Non-pigmented ciliary epithelial cell (primary cell): ENCODE data around the gene PRADC1.

Experiments
- DNase-seq: peaks from one replicate; pipeline ENCODE4 v3.0.0-alpha.2; 2010; ENCODE audit warnings: low read depth

PRADC1 gene

DNA sequence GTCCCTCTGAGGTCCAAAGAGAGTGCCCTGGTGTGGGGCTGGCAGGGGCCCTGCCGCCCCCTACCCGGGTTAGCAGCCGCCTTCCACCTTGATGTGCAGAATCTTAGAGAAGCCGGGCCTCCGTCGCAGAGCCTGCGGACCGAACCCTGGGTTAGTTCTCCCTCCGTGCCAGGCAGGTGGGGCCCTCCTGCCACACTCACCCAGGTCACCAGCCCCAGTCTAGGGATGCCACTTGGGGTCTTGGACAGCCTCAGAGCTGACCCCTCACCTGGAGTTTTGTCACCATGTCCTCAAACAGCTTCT lies 25.8 kb upstream of the PRADC1 start:
- DNase-seq: no peak

DNA sequence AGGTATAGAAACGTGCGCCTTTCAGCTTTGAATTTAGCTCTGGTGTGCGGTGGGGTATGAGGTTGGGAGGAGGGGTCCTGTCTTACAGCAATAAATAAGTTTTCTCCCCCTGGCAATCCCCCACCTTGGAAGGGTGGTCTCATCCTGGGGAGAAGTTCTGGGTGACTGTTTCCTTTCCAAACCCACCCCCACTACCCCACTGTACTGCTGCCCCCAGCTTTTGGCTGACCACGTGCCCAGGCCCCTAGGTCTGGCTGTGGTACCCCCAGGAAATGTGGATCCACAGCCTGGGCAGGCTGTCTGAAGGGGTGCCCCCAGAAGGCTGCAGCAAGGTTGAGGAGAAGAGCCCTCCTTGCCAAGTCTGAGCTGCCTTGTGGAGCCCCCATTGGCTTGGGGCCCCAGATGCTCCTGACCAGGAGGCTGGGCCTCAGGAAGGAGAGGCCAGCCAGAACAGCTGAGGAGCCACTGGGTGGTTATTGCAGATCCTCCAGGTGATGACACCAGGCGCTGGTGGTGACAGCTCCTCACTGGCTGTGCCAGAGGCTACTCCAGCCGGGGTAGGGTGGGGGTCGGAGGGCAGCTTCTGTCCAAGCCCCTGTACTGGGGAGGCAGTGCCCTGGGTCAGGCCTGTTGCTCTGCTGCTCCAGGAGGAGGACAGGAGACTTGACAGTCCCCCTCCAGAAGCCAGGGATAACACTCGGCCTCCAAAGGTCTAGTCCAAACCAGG lies 25.3 kb upstream of the PRADC1 start:
- no peak for DNase-seq

DNA sequence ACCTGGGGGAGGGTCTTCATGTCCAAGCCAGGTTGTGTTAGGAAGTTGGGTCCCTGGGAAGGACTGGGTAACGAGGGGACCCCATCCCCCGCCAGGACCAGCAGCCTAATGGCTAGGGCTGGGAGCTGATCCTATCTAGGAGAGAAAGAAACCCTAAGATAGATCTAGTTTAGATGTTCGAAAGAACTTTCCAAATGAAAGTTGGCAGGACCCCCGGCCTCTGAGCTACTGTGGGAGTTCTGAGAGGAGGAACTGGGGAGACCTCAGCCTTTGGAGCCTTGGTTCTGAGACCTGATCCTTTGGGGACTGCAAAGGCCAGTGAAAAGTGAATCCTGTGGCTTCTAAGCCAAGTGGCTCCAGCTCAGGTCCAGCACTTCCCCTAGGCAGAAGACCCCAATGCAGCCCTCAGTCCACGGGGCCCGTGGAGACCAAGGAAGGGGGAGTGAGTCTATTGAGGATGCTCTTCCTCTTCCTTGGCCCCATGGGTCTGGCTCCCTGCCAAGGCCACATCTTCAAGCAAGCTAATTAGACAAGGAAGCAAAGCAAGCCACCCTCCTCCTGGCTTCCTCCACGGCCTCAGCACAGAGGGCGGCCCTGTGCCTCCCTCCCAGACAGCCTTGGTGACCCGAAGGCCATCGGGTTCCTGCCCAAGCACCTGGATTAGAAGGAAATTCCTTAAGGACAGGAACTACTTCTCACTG lies 24.5 kb upstream of the PRADC1 start:
- no peak for DNase-seq

DNA sequence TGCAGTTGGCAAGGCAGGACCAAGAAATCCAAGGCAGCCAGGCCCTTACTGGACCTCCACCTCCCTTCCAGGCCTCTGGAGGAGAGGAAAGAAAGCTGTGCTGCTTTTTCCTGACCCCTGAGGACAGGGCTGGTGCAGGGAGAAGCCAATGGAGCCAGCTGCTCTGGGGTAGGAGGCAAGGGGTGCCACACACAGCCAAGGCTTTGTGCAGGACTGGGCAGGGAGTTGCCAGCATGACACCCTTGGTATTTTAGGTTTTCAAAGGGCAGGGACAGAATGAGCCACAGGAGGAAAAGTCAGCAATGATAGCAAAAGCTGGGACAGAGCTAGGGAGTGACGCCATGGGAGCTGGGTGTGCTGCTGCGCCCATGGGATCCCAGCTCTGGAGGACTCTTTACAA lies 24.0 kb upstream of the PRADC1 start:
- DNase-seq: no peak

DNA sequence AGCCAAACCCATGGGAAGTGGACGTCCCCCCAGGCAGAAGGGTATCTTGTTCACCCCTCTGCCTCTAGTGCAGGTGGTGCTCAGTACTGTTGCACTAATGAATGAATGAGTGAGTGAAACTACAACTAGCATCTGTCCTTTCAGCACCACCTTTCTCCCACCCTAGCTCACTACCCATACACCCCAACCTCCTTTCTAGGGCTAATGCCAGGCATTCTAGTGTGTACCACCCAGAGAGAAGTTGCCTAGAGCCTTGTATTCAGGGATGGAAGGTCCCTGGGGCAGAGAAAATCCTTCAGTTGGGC lies 23.5 kb upstream of the PRADC1 start:
- no peak for DNase-seq

DNA sequence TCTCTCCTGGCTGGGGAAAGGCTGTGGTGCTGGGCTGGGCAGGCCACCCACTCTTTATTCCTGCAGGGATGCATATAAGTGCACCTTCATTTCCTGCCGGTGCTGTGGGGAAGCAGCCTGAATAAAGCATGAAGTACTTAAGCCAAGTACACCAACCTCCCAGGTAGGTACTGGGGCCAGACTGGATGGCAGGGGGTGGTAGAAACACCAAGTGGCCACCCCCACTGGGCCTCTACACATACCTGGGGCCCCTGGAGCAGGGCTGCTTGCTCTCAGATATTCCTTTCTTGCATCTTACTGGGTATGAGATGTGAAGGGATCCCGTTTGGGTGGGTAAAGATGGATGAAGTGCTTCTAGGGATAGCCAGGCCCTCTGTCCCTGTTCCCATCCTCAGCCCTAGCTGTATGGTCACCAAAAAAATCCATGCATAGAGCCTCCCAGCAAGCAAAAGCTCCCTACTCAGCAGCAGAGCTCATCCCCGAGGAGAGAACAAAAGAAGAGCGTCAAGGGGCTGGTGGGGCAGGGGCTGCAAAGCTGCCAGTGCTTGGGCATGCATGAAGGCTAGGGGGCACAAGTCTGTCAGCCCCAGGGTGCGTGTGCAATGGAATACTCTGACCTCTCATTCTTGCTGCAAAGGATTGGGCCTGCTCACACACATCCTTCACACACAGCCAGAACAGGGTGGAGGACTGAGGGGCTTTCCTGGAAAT lies 23.0 kb upstream of the PRADC1 start:
- DNase-seq: no peak

DNA sequence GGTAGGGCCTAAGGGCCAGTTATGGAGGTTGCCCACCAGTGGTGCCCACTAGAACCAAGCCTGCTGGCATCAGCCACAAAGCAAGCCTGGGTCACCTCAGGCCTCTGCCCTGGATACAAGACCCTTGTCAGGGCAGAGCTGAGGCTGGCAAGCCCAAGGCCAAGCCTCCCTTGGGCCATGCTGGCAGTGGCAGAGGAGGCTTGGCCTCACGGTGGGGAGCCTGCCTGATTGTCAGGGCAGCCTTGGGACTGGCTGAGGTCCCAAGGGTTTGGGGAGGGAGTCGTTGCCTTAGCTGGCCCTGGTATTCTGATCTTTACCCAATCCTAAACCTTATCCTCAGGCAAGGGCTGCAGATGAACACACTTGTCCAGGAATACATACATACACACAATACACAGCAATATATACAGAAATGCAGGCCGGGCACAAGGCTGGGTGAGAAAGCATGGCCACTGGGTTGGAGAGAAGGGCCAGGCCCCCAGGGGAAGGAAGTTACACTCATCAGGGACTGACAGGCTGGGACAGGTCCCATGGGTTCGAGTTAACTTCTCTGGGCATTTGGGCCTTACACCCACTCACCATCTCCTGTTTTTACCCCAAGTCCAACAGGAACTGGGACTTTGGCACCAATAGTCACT lies 22.1 kb upstream of the PRADC1 start:
- DNase-seq: no peak

DNA sequence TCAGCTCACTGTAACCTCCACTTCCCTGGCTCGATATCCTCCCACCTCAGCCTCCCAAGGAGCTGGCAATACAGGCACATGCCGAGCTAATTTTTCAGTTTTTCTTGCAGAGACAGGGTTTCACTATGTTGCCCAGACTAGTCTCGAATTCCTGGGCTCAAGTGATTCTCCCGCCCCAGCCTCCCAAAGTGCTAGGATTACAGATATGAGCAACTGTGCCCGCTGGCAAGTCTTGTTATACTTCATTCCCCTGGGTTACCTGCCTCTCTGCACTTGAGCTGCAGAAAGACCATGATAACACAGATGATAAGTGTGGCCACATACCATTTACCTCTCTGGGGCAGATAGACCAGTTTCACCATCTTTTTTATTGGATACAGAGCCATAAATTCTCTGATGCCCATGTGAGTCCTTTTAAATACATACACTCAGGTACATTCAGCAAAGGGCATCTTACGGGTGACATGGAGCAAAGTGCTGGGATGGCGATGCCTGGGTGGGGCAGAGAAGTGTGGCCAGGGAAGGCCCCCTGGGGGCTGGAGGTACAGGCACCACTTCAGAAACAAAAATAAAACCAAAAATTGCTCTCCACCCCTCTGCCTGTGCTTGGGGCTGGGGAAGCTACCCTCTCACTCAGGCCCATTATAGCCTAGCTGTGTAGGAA lies 21.4 kb upstream of the PRADC1 start:
- no peak for DNase-seq

DNA sequence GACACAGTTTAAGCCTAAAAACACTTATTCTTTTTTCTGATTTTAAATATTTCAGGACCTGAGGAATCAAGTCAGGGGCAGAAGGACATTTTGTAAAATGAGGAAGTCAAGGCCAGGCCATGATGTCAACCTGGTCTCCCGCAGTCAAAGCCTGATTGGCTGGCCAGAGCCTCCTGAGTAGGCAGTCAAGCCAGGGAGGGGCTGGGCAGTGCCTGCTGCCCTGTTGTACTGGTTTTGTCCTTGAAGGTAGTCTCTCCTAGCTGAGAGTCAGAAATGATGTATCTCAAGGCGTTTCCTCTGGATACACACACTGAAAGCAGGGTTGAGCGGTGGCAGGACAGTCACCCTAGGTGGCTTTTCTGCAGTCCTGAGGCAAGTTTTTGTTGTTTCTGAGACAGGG lies 20.9 kb upstream of the PRADC1 start:
- no peak for DNase-seq

DNA sequence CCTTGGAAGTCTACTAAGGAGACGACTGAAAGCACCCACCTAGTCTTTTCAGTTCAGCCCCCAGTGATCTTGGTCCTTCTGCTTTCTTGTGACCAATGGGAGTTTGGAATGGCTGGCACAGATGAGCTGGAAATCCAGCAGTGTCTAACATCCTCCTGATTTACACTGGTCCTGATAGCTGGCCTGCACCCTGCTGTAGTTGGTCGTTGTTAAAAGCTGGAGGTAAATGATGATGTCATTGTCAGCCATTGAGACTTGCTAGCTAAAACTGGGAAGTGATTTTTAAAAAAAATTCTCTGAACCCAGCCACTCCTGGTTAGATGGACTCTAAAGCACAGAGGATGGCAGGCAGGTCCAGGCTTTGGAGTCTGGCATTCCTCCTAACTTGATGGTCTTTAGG lies 20.4 kb upstream of the PRADC1 start:
- no peak for DNase-seq

DNA sequence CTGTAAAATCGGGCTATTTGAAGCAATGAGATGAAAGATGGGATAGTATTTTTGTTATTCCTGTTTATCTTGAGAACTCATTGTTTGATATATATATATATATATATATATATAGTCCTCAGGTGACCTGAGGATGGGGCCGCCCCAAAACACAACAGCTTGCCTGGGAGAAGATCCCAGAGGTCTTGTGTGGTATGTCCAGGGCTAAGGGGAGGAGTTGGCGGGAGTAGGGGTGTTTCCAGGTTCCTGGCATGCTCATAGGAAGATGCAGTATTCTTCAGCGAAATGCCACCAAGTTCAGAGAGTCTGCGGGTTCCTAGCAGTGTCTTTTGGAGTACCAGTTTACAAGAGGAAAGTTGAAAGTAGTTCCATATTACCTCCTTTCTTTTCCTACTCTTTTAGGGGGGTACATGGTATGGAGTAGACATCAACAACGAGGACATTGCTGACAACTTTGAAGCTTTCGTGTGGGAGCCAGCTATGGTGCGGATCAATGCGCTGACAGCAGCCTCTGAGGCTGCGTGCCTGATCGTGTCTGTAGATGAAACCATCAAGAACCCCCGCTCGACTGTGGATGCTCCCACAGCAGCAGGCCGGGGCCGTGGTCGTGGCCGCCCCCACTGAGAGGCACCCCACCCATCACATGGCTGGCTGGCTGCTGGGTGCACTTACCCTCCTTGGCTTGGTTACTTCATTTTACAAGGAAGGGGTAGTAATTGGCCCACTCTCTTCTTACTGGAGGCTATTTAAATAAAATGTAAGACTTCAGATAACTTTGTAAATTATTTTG lies 19.4 kb upstream of the PRADC1 start:
- DNase-seq: no peak

DNA sequence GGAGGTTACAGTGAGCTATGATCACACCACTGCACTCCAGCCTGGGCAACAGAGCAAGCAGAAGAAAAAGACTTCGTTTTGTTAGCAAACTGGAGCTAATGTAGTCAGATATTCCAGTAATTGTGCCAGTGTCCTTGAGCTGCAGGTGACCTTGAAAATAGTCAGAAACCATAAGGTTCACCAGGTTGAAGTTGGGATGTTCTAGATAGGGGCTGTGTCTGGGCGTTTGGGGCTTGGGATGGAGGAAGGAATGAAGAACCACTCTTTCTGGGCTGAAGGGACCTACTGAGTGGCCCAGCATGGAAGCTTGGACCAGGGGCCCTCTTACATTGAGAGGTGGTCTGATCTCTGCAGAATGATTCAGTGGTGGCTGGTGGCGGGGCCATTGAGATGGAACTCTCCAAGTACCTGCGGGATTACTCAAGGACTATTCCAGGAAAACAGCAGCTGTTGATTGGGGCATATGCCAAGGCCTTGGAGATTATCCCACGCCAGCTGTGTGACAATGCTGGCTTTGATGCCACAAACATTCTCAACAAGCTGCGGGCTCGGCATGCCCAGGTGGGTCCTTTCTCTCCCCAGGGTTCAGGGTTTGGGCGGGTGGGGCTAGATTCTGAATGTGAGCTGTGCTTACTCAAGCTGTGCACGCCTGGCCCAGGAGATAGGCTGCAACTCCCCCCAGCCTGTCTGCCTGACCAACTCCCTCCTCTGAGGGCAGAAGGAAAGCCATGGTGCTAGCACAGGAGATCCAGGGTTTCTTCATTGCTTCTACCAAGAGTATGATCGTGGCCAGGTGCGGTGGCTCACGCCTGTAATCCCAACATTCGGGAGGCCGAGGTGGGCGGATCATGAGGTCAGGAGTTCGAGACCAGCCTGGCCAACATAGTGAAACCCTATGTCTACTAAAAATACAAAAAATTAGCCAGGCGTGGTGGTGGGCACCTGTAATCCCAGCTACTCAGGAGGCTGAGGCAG lies 18.1 kb upstream of the PRADC1 start:
- DNase-seq: no peak

DNA sequence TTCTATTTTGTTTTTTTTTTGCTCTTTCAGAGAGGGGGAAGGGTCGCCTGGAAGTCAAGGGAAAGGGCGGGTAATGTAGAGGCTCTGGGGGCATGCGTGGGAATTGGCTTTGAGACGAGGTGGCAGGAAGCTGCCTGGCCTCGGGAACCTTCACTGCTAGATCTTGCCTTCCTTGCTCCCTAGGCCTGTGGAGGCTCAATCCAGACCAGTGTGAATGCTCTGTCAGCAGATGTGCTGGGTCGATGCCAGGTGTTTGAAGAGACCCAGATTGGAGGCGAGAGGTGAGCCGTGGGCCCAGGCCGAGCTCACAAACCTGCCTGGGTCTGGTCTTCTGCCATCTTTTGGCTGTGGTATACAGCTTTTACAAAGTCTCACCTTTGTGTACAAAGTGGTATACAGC lies 16.6 kb upstream of the PRADC1 start:
- DNase-seq: no peak

DNA sequence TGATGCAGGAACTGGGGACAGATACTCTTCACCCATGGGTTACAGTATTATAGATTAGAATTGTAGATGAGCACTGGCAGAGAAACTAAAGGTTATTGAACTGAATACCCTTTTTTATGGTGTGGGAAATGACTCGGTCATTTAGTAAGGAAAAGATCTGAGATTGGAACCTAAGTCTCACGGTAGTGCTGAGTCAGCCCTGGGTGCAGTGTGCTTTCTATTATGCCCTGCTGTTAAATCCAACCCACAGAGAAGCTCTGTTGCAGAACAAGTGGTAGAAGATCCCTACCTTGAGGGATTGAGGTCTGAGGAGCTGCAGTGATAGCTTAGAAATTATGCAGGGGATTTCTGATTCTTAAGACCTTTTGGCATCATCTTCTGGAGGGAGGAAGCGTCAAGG lies 13.8 kb upstream of the PRADC1 start:
- DNase-seq: no peak

DNA sequence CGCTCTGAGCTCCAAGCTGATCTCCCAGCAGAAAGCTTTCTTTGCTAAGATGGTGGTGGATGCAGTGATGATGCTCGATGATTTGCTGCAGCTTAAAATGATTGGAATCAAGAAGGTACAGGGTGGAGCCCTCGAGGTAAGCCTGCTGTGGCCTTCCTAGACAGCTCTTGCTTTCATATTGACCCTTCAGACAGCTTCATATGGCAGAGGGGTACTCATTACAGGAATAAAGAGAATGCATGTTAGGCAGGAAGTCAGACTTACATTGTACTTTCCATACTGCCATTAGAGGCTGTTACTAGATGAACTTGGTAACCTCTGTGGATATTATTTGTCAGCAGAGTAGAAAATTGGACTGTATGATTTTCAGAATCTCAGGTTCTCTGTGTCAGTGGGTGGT lies 11.5 kb upstream of the PRADC1 start:
- DNase-seq: no peak

DNA sequence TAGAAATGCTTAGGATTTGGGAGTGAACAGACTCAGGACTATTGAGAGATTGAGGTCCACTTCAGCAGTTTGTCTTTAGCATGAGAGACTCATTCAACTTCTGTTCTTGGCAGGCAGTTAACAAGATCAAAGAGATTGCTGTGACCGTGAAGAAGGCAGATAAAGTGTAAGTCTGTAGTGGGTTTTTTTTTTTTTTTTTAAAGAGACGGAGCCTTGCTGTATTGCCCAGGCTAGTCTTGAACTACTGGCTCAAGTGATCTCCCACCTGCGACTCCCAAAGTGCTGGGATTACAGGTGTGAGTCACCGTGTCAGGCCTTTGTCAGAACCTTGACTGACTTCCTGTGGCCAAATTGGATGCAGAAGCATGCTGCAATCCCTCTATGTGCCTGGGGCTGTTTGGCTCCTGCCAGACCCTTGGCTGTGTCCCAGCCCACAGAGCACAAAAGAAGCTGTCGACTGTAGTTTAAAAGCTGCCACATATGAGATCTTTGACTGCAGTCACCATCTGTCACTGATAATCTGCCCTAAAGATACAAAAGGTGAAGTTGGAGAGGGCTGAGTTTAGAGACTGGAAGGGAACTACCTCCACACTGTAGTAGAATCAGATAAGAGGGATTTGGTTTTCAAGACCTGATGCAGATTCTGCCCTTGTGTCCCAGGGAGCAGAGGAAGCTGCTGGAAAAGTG lies 11.0 kb upstream of the PRADC1 start:
- no peak for DNase-seq

DNA sequence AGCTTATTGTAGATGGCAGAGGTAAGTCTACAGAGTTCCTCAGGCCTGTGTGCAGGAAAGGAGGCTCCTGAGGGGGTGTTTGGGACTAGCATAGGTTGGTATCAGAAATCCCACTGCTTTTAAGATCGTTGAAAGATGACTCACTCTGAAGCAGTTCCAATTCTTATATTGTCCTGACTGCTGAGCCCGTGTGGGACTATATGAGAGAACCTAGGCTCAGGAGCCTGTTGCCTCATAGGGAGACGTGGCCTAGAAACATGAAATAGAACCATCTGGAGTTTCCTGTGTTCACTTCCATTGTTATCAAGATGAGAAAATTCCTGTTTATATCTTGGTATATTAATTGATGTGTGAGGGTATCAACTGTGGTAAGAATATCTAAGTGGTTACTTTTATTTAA lies 6.7 kb upstream of the PRADC1 start:
- peak; percentile 73 for DNase-seq

DNA sequence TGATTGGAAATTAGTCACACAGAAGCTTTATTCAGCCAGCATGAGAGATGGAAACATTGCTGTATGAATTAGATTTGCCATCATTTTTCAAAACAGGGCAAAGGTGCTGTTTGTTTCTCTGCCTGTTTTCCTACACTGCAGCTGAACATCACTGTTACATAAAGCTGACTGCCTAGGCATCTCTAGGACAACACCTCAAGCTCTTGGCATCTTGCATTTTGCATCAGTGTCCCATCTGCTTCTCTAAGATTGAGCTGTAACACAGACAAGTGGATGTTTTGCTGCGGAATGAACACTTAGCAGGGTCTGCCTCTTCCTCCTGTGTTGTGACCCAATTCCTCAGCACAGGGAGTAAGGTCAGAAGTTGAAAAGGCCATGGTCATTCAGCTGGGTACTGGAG lies 5.9 kb upstream of the PRADC1 start:
- no peak for DNase-seq

DNA sequence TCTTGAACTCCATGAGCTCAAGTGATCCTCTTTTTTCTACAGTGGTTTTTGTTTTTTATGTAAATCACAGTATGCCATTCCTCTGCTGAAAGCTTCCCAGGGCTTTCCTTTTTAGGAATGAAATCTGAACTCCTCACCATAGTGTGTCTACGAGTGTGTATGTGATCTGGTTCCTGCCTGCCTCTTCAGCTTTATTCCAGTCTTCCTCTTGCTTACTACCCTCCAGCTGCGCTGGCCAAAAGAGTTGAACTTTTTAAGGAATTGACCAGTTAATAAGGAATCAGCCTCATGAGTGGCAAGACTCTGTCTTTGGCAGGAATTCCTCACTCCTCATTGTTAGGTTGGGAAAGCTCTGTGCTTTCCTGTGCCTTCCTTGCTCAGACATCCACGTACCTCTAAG lies 5.1 kb upstream of the PRADC1 start:
- no peak for DNase-seq

DNA sequence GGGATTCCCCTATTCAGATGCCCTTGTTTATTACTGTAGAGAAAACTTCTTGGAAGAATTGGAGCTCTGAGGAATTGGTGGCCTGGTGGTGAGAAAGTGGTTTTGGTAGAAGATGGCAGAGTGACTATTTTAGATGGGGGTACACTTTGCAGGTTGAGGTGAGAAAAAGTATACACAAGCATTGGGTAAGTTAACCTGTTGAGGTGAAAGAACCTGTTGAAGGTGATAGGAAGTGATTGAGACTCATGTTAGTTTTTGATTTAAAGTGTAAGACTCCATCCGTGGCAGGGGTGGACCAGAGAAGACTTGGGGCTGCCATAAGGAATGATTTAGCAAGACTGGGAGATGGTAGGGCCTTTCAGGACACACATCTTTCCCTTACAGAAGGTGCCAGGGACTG lies 4.1 kb upstream of the PRADC1 start:
- no peak for DNase-seq
